ENCODE data around the gene NOS1.

DNA sequence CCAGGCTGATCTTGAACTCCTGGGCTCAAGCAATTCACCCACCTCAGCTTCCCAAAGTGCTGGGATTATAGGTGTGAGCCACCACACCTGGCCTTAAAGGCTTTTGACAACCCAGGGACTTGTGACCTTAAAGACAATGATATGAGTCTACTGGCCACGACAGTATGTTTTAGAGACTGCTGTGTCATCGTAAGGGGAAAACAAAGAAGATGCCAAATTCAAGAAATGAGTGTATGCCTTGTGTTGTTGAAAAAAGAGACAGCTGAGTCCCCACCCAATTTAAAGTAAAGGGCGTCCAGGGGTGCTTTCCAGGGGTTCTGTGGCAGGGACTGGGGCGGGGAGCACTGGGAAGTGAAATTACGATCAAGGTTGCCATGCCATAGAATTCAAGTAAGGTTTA lies 144.7 kb downstream of the NOS1 start:
- TF ChIP-seq POLR2A (IDR thresholded peaks at IDR 0.05) (no peak), CTCF (IDR thresholded peaks at IDR 0.05) (no peak)

Measured in thyroid gland (tissue), 4 donors.